GM19455 (cell line): ENCODE results near the gene PRRT4.

ENCODE experiments used
- ATAC-seq: cut with Tn5 transposase; IDR thresholded peaks from one replicate; pipeline ENCODE4 v1.9.1; 2021; ENCODE audit not compliant: unreplicated experiment

PRRT4 gene

DNA sequence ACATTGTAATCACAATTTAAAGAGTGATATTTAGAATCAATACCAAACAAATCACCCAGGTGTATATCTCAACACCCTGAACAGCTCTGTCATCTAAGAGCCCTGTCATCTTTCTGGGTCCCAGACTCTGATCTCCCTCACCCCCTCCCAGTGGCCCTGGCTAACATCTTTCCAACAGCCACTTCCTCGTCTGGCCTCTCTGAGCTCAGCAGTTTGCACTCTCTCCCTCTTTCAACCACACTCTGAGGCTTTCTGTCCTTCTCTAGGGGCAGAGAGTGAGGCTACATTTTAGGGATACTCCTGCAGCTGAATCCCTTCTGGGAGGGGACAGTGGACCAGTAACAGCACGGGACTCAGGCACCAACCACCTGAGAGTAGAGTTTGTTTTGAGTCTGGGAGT is 17.1 kb upstream of the PRRT4 start:
- ATAC-seq: no peak

DNA sequence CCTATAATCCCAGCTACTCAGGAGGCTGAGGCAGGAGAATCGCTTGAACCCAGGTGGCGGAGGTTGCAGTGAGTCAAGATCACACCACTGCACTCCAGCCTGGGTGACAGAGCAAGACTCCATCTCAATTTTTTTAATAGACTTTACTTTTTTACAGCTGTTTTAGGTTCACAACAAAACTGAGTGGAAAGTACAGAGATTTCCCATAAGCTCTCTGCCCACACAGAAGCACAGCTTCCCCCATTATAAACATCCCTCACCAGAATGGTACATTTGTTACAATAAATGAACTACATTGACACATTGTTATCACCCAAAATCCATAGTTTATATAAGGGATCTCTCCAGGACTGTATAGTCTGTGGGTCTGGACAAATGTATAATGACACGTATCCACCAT is 14.6 kb upstream of the PRRT4 start:
- no peak for ATAC-seq

DNA sequence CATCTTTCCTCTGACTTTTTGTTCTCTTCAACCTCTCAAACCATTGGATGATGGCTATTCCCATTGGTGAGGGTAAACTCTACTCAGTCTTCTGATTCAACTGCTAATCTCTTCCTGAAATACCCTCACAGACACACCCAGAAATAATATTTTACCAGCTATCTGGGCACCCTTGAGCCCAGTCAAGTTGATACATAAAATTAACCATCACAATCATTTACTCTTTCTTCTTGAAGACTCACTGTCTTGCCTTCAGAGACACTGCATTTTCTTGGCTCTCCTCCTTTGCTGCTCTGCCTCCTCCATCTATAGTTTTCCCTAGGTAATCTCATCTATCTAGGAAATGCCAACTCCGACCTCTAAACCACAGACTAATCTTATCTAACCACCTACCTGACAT is 12.6 kb upstream of the PRRT4 start:
- ATAC-seq: no peak

DNA sequence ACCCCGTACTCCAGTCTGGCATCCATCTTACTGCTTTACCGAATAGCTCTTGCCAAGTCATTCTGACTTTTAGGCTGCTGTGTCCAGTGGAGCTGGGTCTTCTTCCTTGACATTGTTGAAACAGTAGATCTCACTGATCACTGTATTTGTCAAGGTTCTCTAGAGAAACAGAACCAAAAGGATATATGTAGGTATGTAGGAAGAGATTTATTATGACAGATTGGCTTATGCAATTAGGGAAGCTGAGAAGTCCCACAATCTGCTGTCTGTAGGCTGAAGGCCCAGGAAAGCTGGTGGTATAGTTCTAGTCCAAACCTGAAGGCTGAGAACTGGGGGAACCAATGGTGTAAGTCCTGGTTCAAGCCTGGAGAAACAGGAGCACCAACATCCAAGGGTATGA is 12.1 kb upstream of the PRRT4 start:
- no peak for ATAC-seq

DNA sequence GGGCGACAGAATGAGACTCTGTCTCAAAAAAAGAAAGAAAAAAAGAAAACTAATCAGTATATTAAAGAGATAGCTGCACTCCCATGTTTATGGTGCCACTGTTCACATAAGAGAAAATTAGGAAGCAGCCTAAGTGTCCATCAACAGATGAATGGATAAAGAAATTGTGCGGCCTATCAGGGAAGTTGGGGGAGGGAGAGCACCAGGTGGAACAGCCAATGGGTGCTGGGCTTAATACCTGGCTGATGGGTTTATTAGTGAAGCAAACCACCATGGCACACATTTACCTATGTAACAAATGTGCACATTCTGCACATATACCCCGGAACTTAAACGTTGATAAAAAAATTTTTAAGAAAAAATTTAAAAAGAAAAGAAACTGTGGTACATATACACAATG is 9.0 kb upstream of the PRRT4 start:
- ATAC-seq: no peak

DNA sequence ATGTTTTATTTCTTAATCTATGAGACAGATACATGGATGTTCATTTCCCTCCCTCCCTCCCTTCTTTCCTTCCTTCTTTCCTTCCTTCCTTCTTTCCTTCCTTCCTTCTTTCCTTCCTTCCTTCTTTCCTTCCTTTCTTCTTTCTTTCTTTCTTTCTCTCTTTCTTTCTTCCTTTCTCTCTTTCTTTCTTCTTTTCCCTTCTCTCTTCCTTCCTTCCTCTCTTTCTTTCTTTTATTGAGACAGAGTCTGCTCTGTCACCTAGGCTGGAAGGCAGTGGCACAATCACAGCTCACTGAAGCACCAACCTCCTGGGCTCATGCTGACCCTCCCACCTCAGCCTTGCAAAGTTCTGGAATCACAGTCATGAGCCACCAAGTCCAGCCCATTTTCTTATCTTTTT is 5.5 kb upstream of the PRRT4 start:
- no peak for ATAC-seq

DNA sequence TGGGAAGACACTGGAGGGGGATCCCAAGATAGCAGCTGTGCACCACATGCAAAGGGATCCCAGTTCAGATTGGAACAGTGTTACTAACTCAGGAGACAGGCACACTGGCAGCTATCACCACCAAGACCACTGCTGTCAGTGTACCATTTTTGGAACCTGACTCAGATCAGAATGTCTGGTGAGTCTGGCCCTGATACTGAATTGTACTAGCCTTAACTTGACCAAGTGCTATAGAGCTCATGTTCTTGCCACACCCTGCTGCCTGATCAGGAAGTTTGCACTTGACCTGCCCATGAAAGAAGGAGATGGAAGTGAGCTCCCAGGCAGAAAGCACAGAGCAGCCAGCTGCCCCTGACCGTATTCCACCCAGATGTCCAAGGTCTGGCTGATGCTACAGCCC is 4.8 kb upstream of the PRRT4 start:
- no peak for ATAC-seq

DNA sequence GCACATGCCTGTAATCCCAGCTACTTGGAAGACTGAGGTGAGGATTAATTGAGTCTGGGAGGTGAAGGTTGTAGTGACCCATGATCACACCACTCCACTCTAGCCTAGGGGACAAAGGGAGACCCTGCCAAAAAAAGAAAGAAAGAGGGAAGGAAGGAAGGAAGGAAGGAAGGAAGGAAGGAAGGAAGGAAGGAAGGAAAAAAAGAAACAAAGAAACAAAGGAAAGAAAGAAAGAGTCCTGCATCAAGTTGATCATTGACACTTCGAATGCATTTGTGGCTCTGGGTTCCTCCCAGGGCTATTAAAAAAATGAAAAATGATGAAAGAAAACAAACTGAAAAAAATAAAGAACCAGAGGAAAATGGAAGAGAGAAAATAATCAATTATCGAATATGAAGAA is 3.9 kb upstream of the PRRT4 start:
- no peak for ATAC-seq

DNA sequence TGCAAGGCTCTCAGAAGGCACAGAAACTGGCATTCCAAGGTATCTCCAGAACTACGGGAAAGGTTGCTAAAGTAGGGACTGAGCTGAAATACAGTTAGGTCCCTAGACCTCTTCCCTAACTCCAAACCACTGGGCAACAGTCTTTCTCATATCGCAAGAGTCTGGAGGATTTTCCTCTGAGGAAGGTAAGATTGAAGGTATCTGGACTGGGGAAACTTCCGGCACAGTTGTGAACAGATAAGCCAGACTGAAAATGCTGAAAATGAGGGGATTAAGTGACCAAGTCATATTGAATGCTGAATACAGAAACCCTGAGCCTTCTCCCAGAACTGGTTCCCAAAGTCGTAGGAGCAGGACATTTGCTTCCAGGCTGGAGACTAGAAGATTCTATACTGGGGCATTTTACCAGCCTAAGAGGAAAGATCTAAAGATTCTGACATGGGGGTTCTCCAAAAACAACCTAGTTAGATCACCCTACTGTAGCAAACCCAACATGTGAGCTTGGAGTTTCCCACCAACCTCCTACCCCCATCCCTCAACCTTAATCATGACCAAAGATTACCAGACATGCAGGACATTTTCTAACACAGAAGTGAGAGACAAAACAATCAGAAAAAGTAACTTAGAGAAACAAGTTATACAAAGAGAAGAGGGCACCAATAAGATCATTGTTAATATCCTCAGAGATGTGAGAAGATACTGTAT is 2.8 kb upstream of the PRRT4 start:
- ATAC-seq: no peak

DNA sequence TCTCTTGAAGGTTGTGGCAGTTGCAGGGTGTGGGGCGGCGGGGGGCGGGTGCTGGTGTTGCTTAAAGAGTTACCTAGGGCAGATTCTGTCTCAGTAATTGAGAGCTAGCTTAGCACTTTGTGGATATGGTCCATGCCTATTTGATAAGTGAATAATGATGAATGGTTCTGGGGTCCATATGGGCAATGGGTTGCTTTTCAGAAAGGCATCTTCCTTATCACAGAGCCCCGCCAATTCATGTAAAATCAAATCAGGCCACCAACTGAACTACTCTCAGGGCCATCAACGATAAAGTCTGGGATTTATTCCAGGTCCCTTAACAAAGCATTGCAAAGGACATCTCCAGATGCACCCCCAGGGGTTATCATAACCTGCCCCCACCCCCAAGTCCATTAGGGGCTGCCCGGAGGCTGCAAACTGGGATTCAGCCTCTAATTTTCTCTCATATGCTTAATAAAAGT is 1.8 kb upstream of the PRRT4 start:
- ATAC-seq: no peak

DNA sequence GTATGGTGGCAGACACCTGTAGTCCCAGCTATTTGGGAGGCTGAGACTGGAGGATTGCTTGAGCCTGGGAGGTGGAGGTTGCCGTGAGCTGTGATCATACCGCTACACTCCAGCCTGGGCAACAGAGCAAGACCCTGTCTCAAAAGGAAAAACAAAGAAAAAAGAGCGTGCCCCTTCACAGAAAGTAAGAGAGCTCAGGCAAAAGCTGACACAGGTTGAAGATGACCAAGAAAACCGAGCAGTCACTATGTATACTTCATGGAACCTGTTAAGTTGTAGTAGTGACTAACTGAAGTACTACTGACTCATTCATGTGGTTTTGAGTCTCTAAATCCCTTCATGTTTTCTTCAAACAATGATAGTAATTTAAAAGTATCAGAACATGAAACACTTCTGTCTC is 1.2 kb upstream of the PRRT4 start:
- no peak for ATAC-seq

DNA sequence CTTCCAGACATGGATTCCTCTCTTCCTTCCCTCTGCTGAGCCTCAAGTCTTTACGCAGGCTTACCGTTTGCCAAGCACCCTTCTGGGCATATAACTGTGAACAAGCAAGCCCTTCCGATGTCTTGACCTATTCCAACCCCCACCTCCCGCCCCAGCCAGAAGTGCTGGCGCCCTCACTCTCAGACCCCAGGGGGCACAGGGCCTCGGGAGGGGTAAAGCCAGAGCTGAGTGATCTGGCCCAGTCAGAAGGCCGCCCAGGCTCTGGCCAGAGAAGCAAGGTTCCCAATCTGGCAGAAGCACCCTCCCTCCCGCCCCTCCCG is 1.2 kb downstream of the PRRT4 start:
- no peak for ATAC-seq

DNA sequence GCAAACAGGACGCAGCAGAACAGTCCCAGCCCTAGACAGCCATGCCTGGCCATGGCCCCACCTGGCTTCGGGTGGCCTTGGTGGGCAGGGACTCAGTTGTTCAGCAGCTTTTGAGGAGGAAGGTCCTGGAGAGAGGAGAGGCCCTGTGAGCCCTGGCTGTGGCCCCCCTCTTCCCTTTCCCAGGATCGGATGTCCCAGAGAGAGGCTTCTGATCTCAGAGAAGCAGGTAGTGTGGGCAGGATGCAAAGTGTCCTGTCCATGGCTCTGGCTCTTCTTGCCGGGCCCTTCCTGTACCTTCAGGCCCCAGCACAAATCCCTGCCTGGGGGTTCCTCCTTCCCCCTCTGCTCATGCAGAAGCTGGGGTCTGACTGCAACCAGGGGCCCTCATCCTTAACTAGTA is 1.6 kb downstream of the PRRT4 start:
- no peak for ATAC-seq

DNA sequence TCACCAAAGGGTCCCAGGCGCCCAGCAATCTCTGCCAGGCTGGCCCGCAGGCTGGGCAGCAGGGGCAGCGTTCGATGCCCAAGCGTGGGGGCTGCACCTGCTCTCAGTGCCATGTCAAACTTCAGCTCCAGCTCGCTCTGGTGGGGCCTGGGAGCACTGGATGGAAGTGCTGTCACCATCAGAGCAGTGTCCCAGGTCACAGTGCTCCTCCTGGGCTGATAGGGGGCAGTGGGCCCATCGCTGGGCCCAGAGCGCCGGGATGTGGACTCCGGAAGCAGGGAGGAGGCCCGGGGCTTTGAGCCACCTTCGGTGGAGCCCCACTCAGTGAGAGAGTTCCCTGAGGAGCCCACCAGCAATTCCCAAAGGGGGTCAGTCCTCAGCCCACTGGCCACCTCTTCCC is 2.2 kb downstream of the PRRT4 start:
- ATAC-seq: no peak

DNA sequence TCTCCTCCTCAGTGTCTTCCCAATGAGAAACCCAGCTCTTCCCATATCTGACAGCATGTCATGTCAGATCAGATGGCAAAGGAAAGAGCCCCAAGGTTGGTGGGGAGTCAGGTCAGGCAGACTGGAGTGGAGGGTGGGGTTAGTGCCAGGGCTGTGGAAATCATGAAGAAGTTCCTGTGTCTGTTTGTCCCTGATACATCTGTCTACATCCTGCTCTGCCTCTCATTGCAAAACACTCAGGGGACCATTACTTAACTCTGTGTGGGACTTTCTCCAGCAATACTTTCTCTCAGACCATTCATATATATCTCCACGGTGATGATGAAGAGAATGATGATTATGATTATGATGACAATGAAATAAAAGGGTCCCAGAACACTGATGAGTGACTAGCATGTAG is 3.3 kb downstream of the PRRT4 start:
- ATAC-seq: no peak

DNA sequence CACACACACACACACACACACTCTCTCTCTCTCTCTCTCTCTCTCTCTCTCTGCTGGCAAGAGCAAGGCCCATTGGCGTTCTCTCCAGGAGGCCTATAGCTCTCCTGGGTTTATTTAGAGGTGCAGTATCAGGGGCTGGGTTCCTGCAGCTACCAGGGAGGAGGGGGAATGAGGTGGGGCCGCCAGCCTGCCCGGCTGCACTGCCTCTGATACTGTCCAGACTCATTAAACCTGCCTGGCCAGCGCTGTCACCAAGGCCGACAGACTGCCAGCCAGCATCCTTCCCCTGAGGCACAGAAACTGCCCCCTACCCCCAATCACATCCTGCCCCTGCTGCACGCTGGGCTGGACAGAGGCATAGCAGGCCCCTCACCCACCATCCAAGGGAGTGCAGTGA is 4.3 kb downstream of the PRRT4 start:
- no peak for ATAC-seq

DNA sequence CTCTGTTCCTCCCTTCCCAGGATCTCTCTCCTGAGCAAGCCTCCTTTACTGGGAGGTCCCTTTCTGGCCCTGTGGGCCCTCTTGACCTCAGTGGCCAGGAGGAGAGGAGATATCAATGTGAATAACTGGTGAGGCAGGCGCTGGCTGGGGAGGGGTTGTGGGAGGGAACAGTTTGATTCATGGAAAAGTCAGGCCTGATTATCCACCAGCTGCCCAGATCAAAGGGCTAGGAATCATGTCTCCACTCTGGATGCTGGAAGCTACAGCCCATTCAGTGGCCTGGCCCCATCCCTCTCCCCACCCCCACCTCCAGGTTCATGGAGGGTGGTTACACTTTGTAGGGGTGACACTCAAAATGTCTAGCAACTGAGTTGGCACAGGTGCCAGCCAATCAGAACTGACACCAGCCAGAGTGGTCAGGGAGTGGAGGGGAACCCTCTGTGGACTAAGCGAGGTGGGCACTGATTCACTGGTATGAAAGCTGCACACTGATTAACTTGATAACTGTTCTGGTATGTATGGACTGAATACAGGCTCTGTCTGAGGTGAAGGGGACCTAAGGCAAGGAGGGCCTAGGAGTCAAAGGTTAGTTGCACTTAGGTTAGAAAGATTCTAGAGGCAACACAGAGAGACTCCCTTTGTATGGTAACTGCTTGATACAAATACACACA is 4.8 kb downstream of the PRRT4 start:
- ATAC-seq: no peak

DNA sequence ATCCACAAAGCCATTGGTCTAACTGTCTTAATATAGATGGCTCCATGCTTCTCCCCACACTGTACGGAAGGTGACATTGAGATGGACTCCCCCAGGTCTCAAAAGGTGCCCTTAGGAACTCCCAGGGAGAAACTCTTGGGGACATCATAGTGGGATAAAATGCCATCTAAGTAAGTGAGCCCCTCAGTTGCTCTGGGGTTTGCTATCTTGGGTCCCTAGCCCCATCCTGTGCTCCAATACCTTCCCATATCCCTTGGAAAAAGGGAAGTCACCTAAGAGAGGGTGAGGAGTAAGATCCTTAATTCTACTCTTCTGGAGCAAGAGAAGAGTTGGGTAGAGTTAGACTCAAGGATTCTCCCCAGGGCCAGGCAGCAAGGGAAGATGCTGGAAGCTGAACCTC is 7.9 kb downstream of the PRRT4 start:
- no peak for ATAC-seq

DNA sequence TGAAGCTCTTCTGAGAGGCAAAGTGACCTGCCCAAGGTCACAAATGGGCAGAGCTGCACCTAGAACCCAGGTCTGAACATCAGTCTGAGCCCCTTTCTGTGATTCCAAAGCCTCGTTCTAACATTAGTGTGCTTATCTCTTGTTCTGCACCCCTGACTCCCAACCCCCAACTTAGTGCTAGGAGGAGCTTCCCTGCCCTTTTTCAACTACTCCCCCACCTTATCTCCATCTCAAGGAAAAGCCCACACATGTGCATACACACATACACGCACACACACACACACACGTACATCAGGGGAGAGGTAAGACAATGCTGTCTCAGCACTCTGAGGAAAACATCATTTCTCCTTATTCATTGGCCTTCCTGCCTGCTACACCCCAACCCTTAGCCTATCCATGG is 8.3 kb downstream of the PRRT4 start:
- no peak for ATAC-seq

DNA sequence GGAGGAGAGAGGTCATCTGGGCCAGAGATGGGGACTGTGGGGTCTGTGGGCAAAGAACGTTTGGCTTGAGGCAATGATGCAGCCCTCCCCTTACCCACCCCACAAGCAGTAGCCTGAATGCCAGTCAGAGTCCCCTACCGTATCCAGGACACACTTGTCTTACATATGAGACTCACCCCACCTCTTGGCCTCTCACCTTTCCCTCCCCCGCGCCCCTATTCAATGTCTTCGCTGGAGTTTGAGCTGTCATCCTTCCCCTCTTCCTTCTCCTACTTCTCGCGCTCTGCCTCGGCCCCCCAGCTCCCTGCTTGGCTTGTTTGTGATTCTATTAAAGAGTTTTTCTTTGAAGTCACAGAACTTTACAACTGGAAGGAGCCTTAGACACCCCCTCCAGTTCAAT is 8.9 kb downstream of the PRRT4 start:
- no peak for ATAC-seq

DNA sequence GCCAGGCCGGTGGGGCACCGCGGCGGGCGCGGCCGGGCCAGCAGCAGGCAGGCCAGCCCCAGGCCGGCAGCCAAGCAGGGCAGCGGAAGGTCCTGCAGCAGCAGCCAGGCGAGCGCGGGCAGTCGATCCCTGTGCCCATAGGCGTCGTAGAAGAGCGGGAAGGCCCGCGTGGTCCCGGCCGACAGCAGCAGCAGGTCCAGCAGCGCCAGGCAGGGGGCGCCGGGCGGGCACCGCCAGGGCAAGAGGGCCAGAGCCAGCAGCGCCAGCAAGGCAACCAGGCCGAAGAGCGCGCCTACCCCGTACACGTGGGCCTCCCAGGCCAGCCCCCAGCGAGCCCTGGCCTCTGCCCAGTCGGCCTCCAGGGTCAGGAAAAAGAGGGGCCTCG is 9.3 kb downstream of the PRRT4 start:
- ATAC-seq: no peak

DNA sequence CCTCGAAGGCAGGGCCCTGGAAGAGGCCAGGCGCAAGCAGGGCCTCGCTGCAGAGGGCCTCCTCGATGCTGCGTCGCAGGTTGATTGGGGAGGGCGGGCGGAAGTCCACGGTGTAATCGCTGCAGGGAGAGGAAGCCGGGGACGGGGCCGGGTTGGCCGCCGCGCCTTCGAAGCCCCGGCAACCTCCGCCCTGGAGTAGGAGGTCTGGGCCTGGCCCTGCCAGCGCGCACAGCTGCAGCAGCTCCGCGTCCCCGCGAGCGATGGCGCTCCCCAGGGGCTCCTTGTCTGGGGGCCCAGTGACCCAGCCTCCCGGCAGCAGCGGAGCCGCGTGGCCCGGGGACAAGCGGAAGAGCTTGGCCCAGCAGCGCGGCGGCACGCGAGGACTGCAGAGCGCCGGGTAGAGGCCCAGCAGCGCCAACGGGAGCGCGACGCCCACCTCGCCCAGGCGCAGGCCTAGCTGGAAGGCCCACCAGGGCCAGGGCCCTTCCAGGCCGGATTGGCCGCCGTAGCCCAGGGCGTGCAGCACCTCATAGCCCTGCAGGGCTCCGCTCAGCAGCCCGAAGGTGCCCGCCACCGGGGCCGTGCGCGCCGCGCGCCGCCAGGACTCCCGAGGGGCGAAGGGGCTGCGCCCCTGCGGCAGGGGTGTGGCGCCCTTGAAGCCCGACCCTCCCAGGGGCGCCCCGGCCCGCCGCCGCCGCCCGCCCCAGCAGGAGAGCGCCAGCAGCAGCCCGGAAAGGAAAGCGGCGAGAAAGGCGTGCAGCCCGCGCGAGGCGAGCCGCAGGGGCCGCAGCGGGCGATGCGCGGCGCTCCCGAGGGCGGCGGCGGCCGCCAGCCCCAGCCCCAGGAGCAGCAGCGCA is 10.0 kb downstream of the PRRT4 start:
- no peak for ATAC-seq
